GM19395 (cell line): ENCODE data around the gene NAXD.
"Not testable (repeated sequence)": the region's sequence is repeated elsewhere in the genome, so short reads cannot be mapped to it uniquely, and the experiment has no call there.

Experiments used
- ATAC-seq: cut with Tn5 transposase; IDR thresholded peaks from one replicate; pipeline ENCODE4 v1.9.1; 2021; ENCODE audit warnings: mild to moderate bottlenecking, moderate library complexity; ENCODE audit not compliant: unreplicated experiment

Gene NAXD

DNA sequence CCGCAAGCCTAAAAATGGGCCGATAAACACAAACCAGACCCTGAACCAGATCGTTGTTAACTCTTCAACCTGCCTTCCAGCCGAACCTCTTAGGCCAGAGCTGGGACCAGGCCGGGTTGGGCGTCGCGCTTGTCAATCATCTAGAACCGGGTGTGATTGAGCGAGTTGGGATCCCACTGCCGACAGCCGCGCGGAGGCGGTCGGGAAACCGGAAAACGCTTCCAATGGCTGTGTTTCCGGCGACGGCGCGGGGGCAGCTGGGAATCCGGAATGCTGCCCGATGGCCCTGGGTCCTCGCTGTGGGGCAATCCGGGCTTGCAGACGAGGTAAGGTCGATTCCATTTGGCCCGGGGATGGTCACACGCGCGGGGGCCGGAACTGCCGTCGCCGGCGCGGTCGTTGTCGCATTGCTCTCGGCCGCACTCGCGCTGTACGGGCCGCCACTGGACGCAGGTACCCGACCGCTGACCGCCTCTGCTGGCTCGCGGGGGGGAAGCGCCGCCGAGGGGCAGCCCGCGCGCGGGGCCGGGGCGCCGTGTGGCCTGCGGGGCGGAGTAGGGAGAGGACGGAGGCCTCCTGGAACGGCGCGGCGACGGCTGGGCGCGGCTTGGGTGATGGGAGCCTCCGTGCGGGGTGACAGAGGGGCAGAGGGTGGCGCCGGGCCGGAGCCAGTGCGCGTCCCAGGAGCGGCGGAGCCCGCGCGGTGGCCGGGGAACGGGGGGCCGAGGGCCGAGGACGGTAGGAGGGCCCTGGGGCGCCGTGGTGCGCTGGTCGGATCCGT is at the start of gene NAXD:
NAXD (plus strand) TSS at position 224 of the 781 bp plus-strand sequence; CDS start at position 281, 57 bp downstream.
- peak; percentile 84 for ATAC-seq

DNA sequence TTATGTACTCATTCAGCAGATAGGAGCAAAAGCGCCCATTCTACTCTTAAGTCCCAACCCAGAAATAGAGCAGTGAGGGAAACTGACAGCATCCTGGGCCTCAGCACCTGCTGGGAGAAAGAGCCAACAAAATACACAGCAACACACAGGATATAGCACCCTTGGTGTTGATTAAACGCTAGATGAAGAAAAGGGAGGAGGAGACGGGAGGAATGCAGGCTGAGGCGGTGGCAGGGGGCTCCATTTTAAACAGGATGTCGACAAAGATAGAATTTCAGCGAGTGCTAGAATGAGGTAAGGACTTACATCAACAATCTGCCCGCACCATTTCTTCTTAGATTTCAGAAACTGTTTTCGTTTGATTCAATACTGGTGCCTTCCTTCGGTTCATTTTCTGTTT is 49.2 kb upstream of the NAXD start:
- no peak for ATAC-seq

DNA sequence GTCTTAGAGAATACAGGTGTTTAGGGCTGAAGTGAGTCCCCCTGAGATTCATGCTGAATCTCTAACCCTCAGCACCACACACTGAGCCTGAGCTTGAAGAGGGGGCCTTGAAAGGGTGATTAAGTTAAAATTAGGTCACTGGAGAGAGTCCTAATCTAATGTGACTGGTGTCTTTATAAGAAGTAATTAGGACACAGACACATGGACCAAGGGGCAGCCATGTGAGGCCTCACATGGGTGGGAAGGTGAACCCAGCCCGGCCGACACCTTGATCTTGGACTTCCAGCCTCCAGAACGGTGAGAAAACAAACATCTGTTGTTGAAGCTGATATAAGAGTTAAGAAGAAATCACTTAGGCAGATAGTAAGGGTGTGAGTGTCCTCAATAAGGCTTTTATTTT is 46.7 kb upstream of the NAXD start:
- no peak for ATAC-seq

DNA sequence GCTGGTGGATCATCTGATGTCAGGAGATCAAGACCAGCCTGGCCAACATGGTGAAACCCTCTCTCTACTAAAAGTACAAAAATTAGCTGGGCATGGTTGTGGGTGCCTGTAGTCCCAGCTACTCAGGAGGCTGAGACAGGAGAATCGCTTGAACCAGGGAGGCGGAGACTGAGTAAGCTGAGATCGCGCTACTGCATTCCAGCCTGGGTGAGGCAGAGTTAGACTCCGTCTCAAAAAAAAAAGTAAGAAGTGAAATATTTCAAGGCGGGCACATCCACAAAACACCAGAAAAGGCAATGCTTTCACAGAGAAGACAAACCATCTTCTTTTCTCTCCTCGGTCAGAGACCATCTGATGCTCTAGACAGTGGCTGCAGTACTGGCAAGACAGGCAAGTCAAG is 45.4 kb upstream of the NAXD start:
- not testable (repeated sequence) for ATAC-seq

DNA sequence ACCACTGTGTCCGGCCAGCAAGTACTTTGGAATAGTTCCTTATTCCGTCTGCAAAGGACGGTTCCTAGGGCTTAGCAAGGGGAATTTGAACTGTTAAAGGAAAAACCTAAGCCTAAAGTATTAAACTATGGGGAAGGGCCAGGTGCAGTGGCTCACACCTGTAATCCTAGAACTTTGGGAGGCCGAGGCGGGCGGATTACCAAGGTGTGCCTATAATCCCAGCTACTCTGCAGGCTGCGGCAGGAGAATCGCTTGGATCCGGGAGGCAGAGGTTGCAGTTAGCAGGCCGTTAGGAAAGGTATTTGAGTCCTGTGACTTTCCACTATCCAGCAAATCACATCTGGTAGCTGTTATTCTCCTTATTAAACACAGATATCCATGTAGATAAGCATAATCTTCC is 44.5 kb upstream of the NAXD start:
- ATAC-seq, result no peak

DNA sequence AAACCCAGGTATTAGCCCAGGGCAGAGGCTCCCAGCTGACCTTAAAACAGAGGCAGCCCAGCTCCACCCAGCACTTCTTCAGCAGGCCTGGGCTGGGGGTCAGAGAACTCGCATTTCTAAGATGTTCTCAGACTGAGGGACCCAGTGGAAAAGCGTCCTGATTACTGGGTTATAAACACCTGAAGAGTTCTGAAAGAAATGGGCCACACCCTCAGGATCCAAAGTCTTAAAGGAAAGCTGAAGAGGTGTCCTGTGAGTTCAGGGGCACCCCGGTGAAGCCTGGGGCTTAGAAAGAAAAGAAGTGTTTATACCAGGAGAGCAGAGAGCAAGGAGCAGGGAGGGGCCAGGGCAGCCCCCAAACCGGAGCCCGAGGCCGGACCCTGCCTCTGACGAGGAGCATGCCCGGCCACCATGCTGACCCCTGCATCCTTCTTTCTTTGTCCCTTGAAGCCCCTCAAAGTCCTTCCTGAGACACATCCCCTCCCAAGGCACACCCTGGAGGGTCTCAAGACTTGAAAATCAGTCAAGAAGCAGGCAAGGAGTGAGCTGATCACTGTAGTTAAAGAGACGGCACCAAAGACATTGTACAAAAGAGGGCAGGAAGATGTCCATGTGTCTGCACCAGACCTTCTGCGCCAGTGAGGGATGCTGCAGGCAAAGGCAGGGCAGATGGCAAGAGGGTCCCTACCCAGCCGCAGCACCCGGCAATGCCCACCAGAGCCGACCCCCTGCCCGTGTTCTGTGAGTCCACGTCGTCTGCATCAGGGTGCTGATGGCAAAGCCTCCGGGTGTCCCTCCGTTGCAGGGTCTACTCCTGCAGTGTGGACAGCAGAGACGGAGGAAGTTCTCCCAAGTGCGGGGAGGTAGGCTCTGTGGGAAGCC is 43.2 kb upstream of the NAXD start:
- ATAC-seq, result no peak

DNA sequence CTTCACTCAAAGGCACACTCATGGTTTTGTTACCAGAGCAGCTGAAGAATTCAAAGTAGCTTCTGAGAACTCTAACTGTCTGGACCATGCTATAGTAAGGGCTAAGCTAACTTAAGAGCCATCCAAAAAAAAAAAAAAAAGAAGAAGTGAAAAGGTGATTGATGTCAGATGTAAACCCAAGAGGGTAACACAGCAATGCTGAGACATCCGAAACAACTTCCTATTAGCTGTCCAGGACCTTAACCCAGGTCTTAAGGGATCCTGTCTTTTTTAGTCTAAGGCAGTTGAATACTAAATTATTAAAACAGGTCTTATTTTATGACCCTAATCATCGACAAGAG is 42.6 kb upstream of the NAXD start:
- ATAC-seq, result peak; percentile 65

DNA sequence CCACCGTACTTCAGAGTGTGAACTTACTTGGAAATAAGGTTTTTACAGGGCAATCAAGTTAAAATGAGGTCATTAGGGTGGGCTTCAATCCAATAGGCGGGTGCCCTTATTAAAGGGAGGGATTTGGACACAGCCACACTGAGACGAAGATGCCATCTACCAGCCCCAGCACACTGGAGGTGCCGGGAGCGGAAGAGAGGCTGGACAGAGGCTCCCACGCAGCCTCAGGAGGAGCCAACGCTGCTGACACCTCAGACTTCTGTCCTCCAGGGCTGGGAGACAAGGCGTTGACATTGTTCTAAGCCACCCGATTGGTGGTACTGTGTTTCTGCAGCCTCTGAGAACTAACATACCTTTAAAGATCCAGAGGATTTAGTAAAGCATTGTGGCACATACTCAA is 41.2 kb upstream of the NAXD start:
- ATAC-seq, result no peak

DNA sequence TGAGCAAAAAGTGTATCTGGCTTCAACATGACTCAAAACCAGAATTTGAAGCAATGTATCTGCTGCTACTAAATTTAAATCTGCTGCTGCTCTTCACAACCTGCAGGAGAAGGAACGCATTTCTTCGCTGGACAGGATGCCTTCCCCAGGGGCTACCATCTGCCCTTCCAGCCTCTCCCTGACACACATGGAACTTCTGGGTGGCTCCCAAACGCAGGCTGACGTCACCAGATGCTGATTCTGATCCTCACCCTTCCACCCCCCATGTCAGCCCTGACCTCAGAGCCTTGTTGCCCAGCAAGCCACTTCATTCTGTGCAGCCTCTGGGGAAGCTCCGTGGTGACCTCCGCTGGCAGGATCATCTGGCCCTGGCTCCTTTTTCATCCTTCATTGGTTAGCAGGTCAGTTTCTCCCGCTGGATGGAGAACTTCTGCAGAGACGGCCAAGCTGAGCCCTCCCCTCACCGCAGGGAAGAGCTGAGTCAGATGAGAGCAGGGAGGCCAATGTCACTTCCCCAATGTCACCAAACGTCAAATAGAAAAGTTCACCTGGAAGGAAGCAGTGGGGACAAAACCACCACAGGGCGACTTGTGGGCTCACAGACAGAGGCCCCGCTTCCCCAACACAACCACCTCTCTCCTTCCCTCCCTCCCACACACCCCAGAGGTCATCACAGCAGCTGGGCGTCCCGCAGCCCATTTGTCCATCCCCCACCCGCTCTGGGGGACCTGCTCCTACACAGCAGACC is 39.8 kb upstream of the NAXD start:
- peak; percentile 90 for ATAC-seq

DNA sequence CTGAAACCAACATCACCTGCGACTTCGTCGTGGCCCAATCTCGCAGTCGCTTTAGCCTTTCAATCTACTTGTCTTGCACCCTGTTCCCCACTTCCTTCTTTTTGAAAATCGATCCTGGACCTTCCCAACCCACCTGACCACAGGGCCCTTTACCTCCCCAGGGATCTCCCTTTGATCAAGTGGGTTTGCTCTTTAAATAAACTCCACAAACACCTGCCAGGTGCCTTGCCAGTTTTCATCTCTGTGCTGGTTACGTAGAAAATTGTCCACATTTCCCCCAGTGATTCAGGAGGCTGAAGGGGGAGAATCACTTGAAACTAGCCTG is 39.3 kb upstream of the NAXD start:
- peak; percentile 1 for ATAC-seq

DNA sequence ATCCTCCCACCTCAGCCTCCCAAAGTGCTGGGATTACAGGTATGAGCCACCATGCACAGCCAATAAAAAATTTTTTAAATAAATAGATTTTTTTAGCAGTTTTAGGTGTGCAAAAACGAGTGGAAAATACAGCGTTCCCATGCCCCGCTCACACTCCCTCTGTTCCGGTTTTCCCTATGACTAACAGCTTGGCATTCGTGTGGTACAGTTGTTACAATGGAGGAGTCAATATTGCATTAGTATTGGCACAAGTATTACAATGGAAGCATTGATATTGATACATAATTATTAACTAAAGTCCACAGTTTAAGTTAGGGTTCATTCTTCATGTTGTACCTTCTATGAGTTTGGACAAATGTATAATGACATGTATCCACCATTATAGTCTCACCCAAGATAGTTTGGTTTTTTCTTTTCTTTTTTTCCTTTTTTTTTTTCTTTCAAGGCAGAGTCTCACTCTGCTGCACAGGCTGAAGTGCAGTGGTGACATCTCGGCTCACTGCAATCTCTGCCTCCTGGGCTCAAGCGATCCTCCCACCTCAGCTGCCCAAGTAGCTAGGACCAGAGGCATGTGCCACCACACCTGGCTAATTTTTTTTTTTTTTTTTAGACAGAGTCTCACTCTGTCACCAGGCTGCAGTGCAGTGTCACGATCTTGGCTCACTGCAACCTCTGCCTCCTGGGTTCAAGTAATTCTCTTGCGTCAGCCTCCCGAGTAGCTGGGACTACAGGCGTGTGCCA is 38.4 kb upstream of the NAXD start:
- ATAC-seq, result no peak

DNA sequence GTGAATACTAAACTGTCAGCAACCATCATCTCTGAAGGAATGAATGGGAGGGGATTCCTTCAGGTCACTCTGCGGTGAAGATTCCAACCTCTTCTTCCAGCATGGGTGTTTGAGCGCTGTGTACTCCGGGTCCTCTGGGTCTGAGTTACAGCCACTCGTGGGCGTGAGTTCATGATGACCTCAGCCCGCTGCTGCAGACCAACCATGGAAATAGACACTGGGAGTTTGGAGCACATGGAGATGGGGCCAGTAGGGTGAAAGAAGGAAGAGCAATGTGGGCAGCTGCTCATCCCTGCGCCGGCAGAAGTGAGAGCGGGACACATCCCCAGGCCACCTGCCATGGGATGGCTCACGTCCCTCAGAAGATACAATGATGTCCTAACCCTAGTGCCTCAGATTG is 37.0 kb upstream of the NAXD start:
- no peak for ATAC-seq

DNA sequence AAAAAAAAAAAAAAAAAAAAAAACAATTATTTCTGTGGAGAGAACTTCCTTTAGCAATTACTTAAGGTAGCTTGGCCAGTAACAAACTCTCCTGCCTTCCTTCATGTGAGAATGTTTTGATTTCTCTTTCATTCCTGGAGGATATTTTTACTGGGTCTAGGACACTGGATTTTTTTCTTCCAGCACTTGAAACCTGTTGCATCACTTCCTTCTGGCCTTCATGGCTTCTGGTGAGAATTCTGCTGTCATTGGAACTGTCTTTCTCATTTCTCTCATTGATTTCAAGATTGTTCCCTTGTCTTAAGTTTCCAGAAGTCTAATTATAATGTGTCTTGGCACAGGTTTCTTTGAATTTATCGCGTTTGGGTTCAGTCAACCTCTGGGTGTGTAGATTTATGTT is 34.5 kb upstream of the NAXD start:
- ATAC-seq, result no peak

DNA sequence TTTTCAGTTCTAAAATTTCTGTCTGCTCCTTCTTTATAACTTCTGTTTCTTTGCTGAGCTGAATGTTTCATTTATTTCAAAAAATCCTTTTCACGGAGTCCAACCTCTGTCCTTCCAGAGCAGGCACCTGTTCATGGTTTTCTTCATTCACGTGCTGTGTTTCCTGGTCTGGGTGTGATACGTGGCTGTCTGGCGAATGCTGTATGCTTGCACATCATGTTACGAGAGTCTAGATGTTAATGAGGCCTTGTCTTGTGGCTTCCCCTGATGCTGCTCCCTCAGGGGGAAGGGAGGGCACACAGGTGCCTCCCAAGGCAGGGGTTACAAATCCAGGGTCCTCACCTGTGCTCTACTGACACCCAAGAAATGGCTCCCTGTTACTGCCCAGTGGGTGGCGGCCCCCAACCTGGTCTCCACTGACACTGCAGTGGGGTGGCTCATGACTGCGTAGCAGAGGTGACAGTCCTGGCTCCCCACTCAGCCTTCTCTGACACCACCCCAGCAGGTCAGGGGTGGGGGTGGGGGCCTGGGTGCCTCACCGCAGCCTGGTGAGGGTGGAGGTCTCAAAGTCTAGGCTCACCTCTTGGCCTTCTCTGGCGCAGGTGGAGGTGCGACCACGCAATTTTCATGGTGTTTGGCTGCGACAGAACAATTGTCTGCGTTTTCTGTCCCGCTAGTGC is 33.7 kb upstream of the NAXD start:
- ATAC-seq, result no peak

DNA sequence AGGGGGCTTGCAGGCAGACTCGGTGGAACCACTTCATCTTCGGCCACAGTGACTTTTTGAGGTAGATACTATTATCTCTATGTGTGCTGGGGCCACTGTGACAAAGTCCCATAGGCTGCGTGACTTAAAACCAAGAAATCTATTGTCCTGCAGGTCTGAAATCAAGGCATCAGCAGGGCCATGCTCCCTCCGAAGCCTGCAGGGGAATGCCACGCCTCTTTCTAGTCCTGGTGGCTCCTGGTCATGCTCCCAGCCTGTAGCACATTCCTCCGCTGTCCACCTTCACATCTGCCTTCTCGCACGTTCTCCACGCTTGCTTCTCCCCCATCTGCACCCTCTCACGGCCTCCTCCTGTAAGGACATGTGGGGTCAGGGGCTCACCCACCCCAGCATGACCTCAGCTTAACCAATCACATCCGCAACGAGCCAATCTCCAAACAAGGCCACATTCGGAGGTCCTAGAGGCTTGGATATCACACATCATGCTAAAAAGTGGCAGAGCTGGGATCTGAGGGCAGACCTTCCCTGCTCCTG is 32.9 kb upstream of the NAXD start:
- no peak for ATAC-seq

DNA sequence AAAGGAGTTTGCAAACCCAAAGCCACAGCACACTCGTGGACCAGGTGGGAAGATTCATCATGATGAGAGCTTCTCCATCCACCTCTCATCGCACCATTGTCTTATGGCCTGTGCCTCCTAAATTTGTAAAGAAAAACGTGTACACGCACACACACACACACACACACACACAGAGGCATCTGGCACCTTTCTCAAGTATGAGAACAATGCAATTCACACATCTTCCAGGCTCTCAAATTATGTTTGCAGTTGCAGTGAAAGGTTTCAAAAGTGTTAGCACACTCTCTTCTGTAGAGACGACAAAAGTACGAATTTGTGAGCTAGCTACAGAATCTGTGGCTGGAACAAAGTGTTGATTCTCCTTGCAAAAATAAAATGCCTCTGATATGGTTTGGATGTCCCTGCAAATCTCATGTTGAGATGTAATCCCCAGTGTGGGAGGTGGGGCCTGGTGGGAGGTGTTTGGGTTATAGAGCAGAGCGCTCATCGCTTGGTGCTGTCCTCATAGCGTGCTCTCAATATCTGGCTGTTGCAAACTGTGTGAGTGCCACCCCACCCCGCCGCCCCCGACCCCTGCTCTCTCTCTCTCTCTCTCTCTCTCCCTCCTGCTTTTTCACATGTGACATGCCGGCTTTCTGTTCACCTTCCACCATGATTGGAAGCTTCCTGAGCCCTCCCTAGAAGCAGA is 32.0 kb upstream of the NAXD start:
- ATAC-seq, result no peak

DNA sequence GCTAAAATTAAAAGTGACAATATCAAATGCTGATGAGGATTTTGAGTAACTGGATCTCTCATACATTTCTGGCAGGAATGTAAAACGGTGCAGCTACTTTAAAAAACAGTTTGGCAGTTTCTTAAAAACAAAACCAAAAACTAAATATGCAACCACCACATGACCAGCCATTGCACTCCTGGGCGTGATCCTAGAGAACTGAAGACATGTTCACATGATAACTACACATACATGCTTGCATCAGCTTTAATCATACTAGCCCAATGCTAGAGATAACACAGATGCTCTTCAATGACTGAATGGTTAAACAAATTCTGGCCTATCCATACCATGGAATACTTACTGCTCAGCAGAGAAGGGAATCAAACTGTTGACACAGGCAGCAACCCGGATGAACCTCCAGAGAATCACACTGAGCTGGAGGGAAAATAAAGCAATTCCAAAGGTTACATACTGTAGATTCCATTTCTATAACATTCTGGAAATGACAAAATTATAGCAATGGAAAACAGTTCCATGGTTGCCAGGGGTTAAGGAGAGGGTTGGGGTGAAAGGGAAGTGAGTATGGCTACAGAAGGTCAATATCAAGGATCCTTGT is 25.5 kb upstream of the NAXD start:
- no peak for ATAC-seq

DNA sequence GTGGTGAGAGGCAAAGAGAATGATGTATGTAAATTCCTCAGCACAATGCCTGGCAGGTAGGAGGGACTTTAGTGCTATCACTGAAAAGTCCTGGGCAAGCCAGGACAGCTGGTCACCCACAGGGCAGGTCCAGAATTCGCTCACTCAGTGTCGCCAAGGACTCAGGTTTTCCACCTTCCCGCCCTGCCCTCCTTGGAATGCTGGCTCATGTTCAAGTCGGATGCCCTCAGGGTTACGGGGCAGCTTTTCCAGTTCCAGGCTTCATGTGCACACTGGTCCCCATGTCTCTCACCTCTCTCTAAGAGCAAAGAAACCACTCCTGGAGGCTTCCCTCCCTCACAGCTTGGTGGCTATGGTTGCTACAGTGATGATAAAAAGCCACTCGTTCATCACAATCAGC is 24.8 kb upstream of the NAXD start:
- no peak for ATAC-seq

DNA sequence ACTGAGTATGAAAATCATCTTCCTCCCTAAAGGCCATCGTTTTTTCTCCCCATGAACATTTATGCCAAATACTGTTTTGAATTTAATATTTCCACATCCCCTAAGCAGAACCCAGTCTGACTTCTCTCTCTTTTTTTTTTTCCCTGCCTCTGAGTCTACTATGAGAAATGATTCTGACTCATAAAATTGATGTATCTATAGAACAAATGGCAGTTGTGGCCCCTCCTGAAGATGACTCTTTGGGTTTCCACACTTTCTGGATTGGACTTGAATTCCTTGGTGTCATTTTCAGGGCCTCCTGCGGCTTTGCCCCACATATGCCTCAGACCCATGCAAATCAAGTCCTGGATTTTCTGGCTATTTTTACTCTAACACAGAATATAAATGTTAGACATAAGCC is 22.7 kb upstream of the NAXD start:
- ATAC-seq, result no peak
